Trophoblast cell (in vitro differentiated cells and primary cell): Measurements from ENCODE around the gene SH3BP5L.

ENCODE experiments used
- DNase-seq, 2 donors: peaks; one replicate each; pipeline ENCODE4 v3.0.0-alpha.2; 2016
- H2AFZ ChIP-seq: 2 replicates; pipeline ENCODE4 v1.6.1; 2013; ENCODE audit warnings: low read length, moderate library complexity, mild to moderate bottlenecking; ENCODE audit not compliant: insufficient read depth, poor library complexity
- H2AK5ac ChIP-seq: 2 replicates; pipeline ENCODE4 v1.6.1; 2013; ENCODE audit warnings: mild to moderate bottlenecking, low read length
- H2BK120ac ChIP-seq: 2 replicates; pipeline ENCODE4 v1.6.1; 2013; ENCODE audit warnings: low read length, mild to moderate bottlenecking, moderate library complexity; ENCODE audit not compliant: insufficient read depth, poor library complexity
- H2BK12ac ChIP-seq: 2 replicates; pipeline ENCODE4 v1.6.1; 2013; ENCODE audit warnings: mild to moderate bottlenecking, low read length, moderate library complexity
- H2BK5ac ChIP-seq: 2 replicates; pipeline ENCODE4 v1.6.1; 2013; ENCODE audit warnings: low read length, low read depth, moderate library complexity, mild to moderate bottlenecking; ENCODE audit not compliant: poor library complexity
- H3K14ac ChIP-seq: 2 replicates; pipeline ENCODE4 v1.6.1; 2013; ENCODE audit warnings: mild to moderate bottlenecking, low read length
- H3K18ac ChIP-seq: 2 replicates; pipeline ENCODE4 v1.6.1; 2013; ENCODE audit warnings: mild to moderate bottlenecking, low read length
- H3K23ac ChIP-seq: 2 replicates; pipeline ENCODE4 v1.6.1; 2013; ENCODE audit warnings: low read length
- H3K27ac ChIP-seq: 2 replicates; pipeline ENCODE4 v1.5.1; 2013; ENCODE audit warnings: low read depth, mild to moderate bottlenecking, inconsistent platforms, low read length, moderate library complexity
- H3K27me3 ChIP-seq: 2 replicates; pipeline ENCODE4 v1.6.1; 2013; ENCODE audit warnings: inconsistent platforms, mild to moderate bottlenecking, low read length, moderate library complexity; ENCODE audit not compliant: insufficient read depth
- H3K36me3 ChIP-seq, 2 experiments: 1 replicate in 1 of 2; 2 replicates in 1 of 2; pipeline ENCODE4 v1.6.1; 2013; ENCODE audit warnings: low read length in 2 of 2, mild to moderate bottlenecking in 2 of 2, moderate library complexity in 1 of 2; ENCODE audit not compliant: insufficient read depth in 2 of 2, control insufficient read depth in 1 of 2
- H3K4ac ChIP-seq: 2 replicates; pipeline ENCODE4 v1.6.1; 2013; ENCODE audit warnings: low read depth, mild to moderate bottlenecking, low read length, moderate library complexity
- H3K4me1 ChIP-seq, 2 experiments: 1 replicate in 1 of 2; 2 replicates in 1 of 2; pipeline ENCODE4 v1.6.1; 2013; ENCODE audit warnings: low read length in 2 of 2, mild to moderate bottlenecking in 2 of 2, moderate library complexity in 1 of 2; ENCODE audit not compliant: insufficient read depth in 2 of 2, control insufficient read depth in 1 of 2
- H3K4me2 ChIP-seq: 2 replicates; pipeline ENCODE4 v1.6.1; 2013; ENCODE audit warnings: inconsistent platforms, mild to moderate bottlenecking, low read length, moderate library complexity
- H3K4me3 ChIP-seq: 2 replicates; pipeline ENCODE4 v1.5.1; 2013; ENCODE audit warnings: mild to moderate bottlenecking, low read depth, low read length, inconsistent platforms
- H3K79me1 ChIP-seq: one replicate; pipeline ENCODE4 v1.6.1; 2013; ENCODE audit warnings: low read length
- H3K79me2 ChIP-seq: 2 replicates; pipeline ENCODE4 v1.6.1; 2013; ENCODE audit warnings: low read length, mild to moderate bottlenecking; ENCODE audit not compliant: control insufficient read depth, insufficient read depth, poor library complexity
- H3K9ac ChIP-seq: 2 replicates; pipeline ENCODE4 v1.6.1; 2013; ENCODE audit warnings: mild to moderate bottlenecking, low read length
- H3K9me3 ChIP-seq: 2 replicates; pipeline ENCODE4 v1.6.1; 2013; ENCODE audit warnings: low read depth, mild to moderate bottlenecking, control low read depth, inconsistent platforms, low read length; ENCODE audit not compliant: insufficient read depth
- H4K12ac ChIP-seq: 2 replicates; pipeline ENCODE4 v1.6.1; 2013; ENCODE audit warnings: low read depth, mild to moderate bottlenecking, low read length, moderate library complexity
- H4K8ac ChIP-seq: 2 replicates; pipeline ENCODE4 v1.6.1; 2013; ENCODE audit warnings: low read depth, mild to moderate bottlenecking, low read length, moderate library complexity
- H4K91ac ChIP-seq: one replicate; pipeline ENCODE4 v1.6.1; 2013; ENCODE audit warnings: low read depth, mild to moderate bottlenecking, low read length, moderate library complexity
- WGBS: extraction: QIAGEN DNeasy Blood & Tissue Kit; methylation state at CpG from one replicate; pipeline ENCODE4 v1.1.7; 2013; ENCODE audit warnings: missing lambda C conversion rate; ENCODE audit not compliant: insufficient read length, insufficient coverage; ENCODE audit errors: extremely low coverage; 5-methylcytosine and 5-hydroxymethylcytosine counted together

Gene SH3BP5L

GRCh38 chr1:248849637-248850036 is 23.9 kb upstream of the SH3BP5L start:
- H3K18ac ChIP-seq, result no peak overlapping the region
- H3K23ac ChIP-seq, result no peak overlapping the region
- H3K27me3 ChIP-seq, result no peaks in the 10 kb centered on the region
- no peak overlapping the region for H3K4me2 ChIP-seq
- H2BK12ac ChIP-seq, result no peak overlapping the region
- no peak for DNase-seq
- no peak overlapping the region for H4K12ac ChIP-seq
- no peak overlapping the region for H3K14ac ChIP-seq
- no peaks in the 10 kb centered on the region for H3K9me3 ChIP-seq
- no peak overlapping the region for H4K91ac ChIP-seq
- no peaks in the 10 kb centered on the region for H3K79me1 ChIP-seq
- no peak overlapping the region for H3K4me3 ChIP-seq
- H3K79me2 ChIP-seq, result no peaks in the 10 kb centered on the region
- H3K36me3 ChIP-seq, result peaks cover 53 to 76% of the 10 kb centered on the region in 2 experiments
- H3K4ac ChIP-seq, result no peak overlapping the region
- no peak overlapping the region for H2BK5ac ChIP-seq
- H3K9ac ChIP-seq, result no peak overlapping the region
- H3K4me1 ChIP-seq, result peaks cover 14 to 15% of the 10 kb centered on the region in 2 experiments
- no peak overlapping the region for H2AFZ ChIP-seq
- no peak overlapping the region for H3K27ac ChIP-seq
- no CpG with 5 or more reads among the region's 3 CpGs for WGBS
- H2BK120ac ChIP-seq, result no peak overlapping the region
- H2AK5ac ChIP-seq, result no peak overlapping the region
- no peak overlapping the region for H4K8ac ChIP-seq

GRCh38 chr1:248849152-248849551 is 23.4 kb upstream of the SH3BP5L start:
- no CpG with 5 or more reads among the region's 3 CpGs for WGBS
- Histone ChIP-seq H3K79me2 (no peaks in the 10 kb centered on the region), H3K4me3 (no peak overlapping the region)

GRCh38 chr1:248848602-248849001 is 22.9 kb upstream of the SH3BP5L start:
- WGBS, result no CpG with 5 or more reads among the region's 8 CpGs

More at GRCh38 chr1:248849152-248849551, 23.4 kb upstream of the SH3BP5L start:
- Histone ChIP-seq H3K4me1 (peaks cover 14 to 15% of the 10 kb centered on the region in 2 experiments), H3K27ac (no peak overlapping the region), H3K9ac (no peak overlapping the region), H2AFZ (no peak overlapping the region), H4K8ac (no peak overlapping the region), H2BK12ac (no peak overlapping the region), H3K4ac (no peak overlapping the region), H4K12ac (no peak overlapping the region), H2AK5ac (no peak overlapping the region), H3K4me2 (no peak overlapping the region), H3K27me3 (no peaks in the 10 kb centered on the region), H4K91ac (no peak overlapping the region), H3K36me3 (peaks cover 56 to 79% of the 10 kb centered on the region in 2 experiments), H3K18ac (no peak overlapping the region), H3K9me3 (no peaks in the 10 kb centered on the region), H2BK120ac (no peak overlapping the region), H2BK5ac (no peak overlapping the region), H3K14ac (no peak overlapping the region), H3K79me1 (no peaks in the 10 kb centered on the region), H3K23ac (no peak overlapping the region)
- no peak for DNase-seq

GRCh38 chr1:248847956-248848561 is 22.3 kb upstream of the SH3BP5L start:
- Histone ChIP-seq H3K14ac (no peak overlapping the region), H3K4me3 (no peak overlapping the region), H4K91ac (no peak overlapping the region), H4K12ac (no peak overlapping the region), H2AK5ac (no peak overlapping the region), H3K23ac (no peak overlapping the region), H2BK12ac (no peak overlapping the region), H3K9me3 (no peaks in the 10 kb centered on the region), H2BK5ac (no peak overlapping the region), H3K79me2 (no peaks in the 10 kb centered on the region), H2AFZ (no peak overlapping the region), H3K4me2 (no peak overlapping the region), H3K18ac (no peak overlapping the region), H3K9ac (no peak overlapping the region), H3K36me3 (peaks cover 50 to 74% of the 10 kb centered on the region in 2 experiments), H3K4ac (no peak overlapping the region), H3K27ac (no peak overlapping the region), H3K27me3 (no peaks in the 10 kb centered on the region), H3K79me1 (no peaks in the 10 kb centered on the region), H2BK120ac (no peak overlapping the region), H4K8ac (no peak overlapping the region), H3K4me1 (peaks cover 14 to 15% of the 10 kb centered on the region in 2 experiments)
- no CpG with 5 or more reads among the region's 72 CpGs for WGBS
- no peak for DNase-seq

More at GRCh38 chr1:248848602-248849001, 22.9 kb upstream of the SH3BP5L start:
- no peaks in the 10 kb centered on the region for H3K9me3 ChIP-seq
- no peaks in the 10 kb centered on the region for H3K27me3 ChIP-seq
- H3K23ac ChIP-seq, result no peak overlapping the region
- H3K27ac ChIP-seq, result no peak overlapping the region
- H2BK5ac ChIP-seq, result no peak overlapping the region
- DNase-seq, result no peak
- H2BK12ac ChIP-seq, result no peak overlapping the region
- H2AK5ac ChIP-seq, result no peak overlapping the region
- no peak overlapping the region for H3K18ac ChIP-seq
- no peaks in the 10 kb centered on the region for H3K79me1 ChIP-seq
- H4K91ac ChIP-seq, result no peak overlapping the region
- no peak overlapping the region for H3K14ac ChIP-seq
- no peak overlapping the region for H3K4me3 ChIP-seq
- H2BK120ac ChIP-seq, result no peak overlapping the region
- no peak overlapping the region for H3K4me2 ChIP-seq
- H2AFZ ChIP-seq, result no peak overlapping the region
- H3K79me2 ChIP-seq, result no peaks in the 10 kb centered on the region
- no peak overlapping the region for H4K12ac ChIP-seq
- no peak overlapping the region for H4K8ac ChIP-seq
- peaks cover 14 to 15% of the 10 kb centered on the region in 2 experiments for H3K4me1 ChIP-seq
- no peak overlapping the region for H3K9ac ChIP-seq
- H3K4ac ChIP-seq, result no peak overlapping the region
- H3K36me3 ChIP-seq, result peaks cover 51 to 75% of the 10 kb centered on the region in 2 experiments
